Kidney (tissue), 14 donors: ENCODE measurements around the gene PIP5K1C. TPM values are rescaled to one million over a fixed set of nuclear protein-coding genes. Genes with fewer than 3 reads are reported as not detected.
"Not testable (repeated sequence)": the region's sequence is repeated elsewhere in the genome, so short reads cannot be mapped to it uniquely, and the experiment has no call there.

Experiments used
- DNase-seq, 5 donors: peaks; one replicate each; pipeline ENCODE4 v3.0.0-alpha.2; 2013 to 2020
- FAIRE-seq: peaks from 2 replicates; lab custom pipeline; 2012; peaks lifted over from hg19 to GRCh38; lab: Jason Lieb, UNC
- H3K27ac ChIP-seq, 2 donors: one replicate each; pipeline ENCODE4 v1.7.0; 2013; ENCODE audit warnings: low read depth in 2 of 2, low read length in 2 of 2, inconsistent platforms in 1 of 2
- H3K27me3 ChIP-seq: one replicate; pipeline ENCODE4 v1.7.1; 2013; ENCODE audit warnings: low read length, inconsistent platforms; ENCODE audit not compliant: control insufficient read depth, insufficient read depth
- H3K36me3 ChIP-seq, 3 donors: one replicate each; pipeline versions ENCODE4 v1.7.0 to v1.7.1; 2013; ENCODE audit warnings: low read length in 3 of 3, control low read depth in 1 of 3, inconsistent platforms in 1 of 3; ENCODE audit not compliant: insufficient read depth in 3 of 3, control insufficient read depth in 2 of 3
- H3K4me1 ChIP-seq, 3 donors: one replicate each; pipeline versions ENCODE4 v1.7.0 to v1.7.1; 2013; ENCODE audit warnings: low read length in 3 of 3, inconsistent platforms in 1 of 3, low read depth in 1 of 3; ENCODE audit not compliant: control insufficient read depth in 2 of 3, insufficient read depth in 2 of 3
- H3K4me3 ChIP-seq, 3 donors: one replicate each; pipeline versions ENCODE4 v1.7.0 to v1.8.1; 2013; ENCODE audit warnings: low read length in 3 of 3, control low read depth in 1 of 3, inconsistent platforms in 1 of 3
- H3K9ac ChIP-seq, 3 donors: one replicate each; pipeline versions ENCODE4 v1.7.0 to v1.7.1; 2013; ENCODE audit warnings: low read length in 3 of 3, control low read depth in 1 of 3, inconsistent platforms in 1 of 3
- H3K9me3 ChIP-seq, 3 donors: one replicate each; pipeline versions ENCODE4 v1.7.0 to v1.7.1; 2013; ENCODE audit warnings: low read length in 3 of 3, control low read depth in 1 of 3, inconsistent platforms in 1 of 3; ENCODE audit not compliant: control insufficient read depth in 2 of 3, insufficient read depth in 1 of 3
- intact Hi-C: fragments of 100-400 bp; cut with DNase I; formaldehyde crosslinking; loops from one replicate; pipeline ENCODE4 v1.11.1; 2022
- polyA plus RNA-seq: library from polyadenylated mRNA; stranded (reverse); fragments of 350-450 nt; fragmentation: Illumina TruSeq; extraction: RNeasy Lipid Tissue Mini Kit (QIAGEN cat#74804); gene quantifications from one replicate; pipeline ENCODE4 v1.2.3, GENCODE V29; 2014; ENCODE audit warnings: low read depth, low replicate concordance; ENCODE audit not compliant: insufficient read depth
- total RNA-seq: library from RNA; stranded (reverse); fragmentation: NEBNext Ultra II Directional; extraction: Animal tissue kit (Norgen Biotek cat#: 25700); gene quantifications from one replicate; pipeline ENCODE4 v1.2.1, GENCODE V29; 2021
- TF ChIP-seq, protein P1 (sequence below): IDR thresholded peaks from 3 replicates; pipeline ENCODE4 v1.5.1; 2012; ENCODE audit warnings: mild to moderate bottlenecking, moderate library complexity, borderline replicate concordance; ENCODE audit not compliant: insufficient read depth; ENCODE audit errors: extremely low read depth
- donor health status: control.
- donor health status: control.
- donor health status: control.
- donor health status: control.
- donor health status: control.
- donor health status: DM: yes; HTN: yes; CAD: no.
- donor health status: Normal renal cell carcinoma (clear cell type).

The PIP5K1C gene
- total and polyA plus RNA-seq, 2 donors from 2014 or later: 11.2 to 35.6 TPM

- Histone ChIP-seq H3K36me3 (peaks cover 0 to 6% (median 0%) of the 10 kb centered on the region in 3 donors), H3K4me3 (no peak overlapping the region), H3K27me3 (no peaks in the 10 kb centered on the region), H3K4me1 (no peaks in the 10 kb centered on the region), H3K9me3 (no peaks in the 10 kb centered on the region), H3K27ac (no peak overlapping the region), H3K9ac (no peak overlapping the region)
- DNase-seq (no peak), FAIRE-seq (no peak)
- intact Hi-C loops: no loop called here
- TF ChIP-seq, protein P1, sequence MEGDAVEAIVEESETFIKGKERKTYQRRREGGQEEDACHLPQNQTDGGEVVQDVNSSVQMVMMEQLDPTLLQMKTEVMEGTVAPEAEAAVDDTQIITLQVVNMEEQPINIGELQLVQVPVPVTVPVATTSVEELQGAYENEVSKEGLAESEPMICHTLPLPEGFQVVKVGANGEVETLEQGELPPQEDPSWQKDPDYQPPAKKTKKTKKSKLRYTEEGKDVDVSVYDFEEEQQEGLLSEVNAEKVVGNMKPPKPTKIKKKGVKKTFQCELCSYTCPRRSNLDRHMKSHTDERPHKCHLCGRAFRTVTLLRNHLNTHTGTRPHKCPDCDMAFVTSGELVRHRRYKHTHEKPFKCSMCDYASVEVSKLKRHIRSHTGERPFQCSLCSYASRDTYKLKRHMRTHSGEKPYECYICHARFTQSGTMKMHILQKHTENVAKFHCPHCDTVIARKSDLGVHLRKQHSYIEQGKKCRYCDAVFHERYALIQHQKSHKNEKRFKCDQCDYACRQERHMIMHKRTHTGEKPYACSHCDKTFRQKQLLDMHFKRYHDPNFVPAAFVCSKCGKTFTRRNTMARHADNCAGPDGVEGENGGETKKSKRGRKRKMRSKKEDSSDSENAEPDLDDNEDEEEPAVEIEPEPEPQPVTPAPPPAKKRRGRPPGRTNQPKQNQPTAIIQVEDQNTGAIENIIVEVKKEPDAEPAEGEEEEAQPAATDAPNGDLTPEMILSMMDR: no peak
Observed at GRCh38 chr19:3651684-3652083, 48.6 kb downstream of the PIP5K1C start.

- Histone ChIP-seq H3K27ac (no peak overlapping the region), H3K4me1 (no peaks in the 10 kb centered on the region), H3K27me3 (no peaks in the 10 kb centered on the region), H3K9ac (no peak overlapping the region), H3K4me3 (no peak overlapping the region), H3K9me3 (no peaks in the 10 kb centered on the region), H3K36me3 (peaks cover 0 to 6% (median 0%) of the 10 kb centered on the region in 3 donors)
- FAIRE-seq (no peak), DNase-seq (no peak)
- intact Hi-C loops: no loop called here
- TF ChIP-seq, protein P1: no peak
Observed at GRCh38 chr19:3649888-3650287, 50.4 kb downstream of the PIP5K1C start.

- TF ChIP-seq, protein P1: no peak
- H3K9ac ChIP-seq: no peak overlapping the region
- H3K27ac ChIP-seq: no peak overlapping the region
- H3K4me3 ChIP-seq: no peak overlapping the region
- H3K36me3 ChIP-seq: peaks cover 0 to 9% (median 3%) of the 10 kb centered on the region in 3 donors
- H3K9me3 ChIP-seq: no peaks in the 10 kb centered on the region
- H3K4me1 ChIP-seq: no peaks in the 10 kb centered on the region
- intact Hi-C loops: no loop called here
- DNase-seq (no peak), FAIRE-seq (no peak)
- no peaks in the 10 kb centered on the region for H3K27me3 ChIP-seq
Observed at GRCh38 chr19:3648037-3648905, 52.0 kb downstream of the PIP5K1C start.

- H3K9ac ChIP-seq, FAIRE-seq, H3K27me3 ChIP-seq, H3K4me1 ChIP-seq, intact Hi-C loops, H3K9me3 ChIP-seq, DNase-seq, H3K36me3 ChIP-seq, H3K4me3 ChIP-seq, H3K27ac ChIP-seq: not testable (repeated sequence)
Observed at GRCh38 chr19:3647102-3647501, 53.2 kb downstream of the PIP5K1C start.
